Stimulated activated CD8-positive, alpha-beta memory T cell treated with anti-CD3 and anti-CD28 coated beads, Interleukin-7, amount 100 ng/mL, for 4 hours (primary cell): ENCODE measurements around the gene SLC39A9.

Source experiments
- DNase-seq, 2 donors: peaks; one replicate each; pipeline ENCODE4 v3.0.0-alpha.2; 2020; ENCODE audit warnings: low read depth in 2 of 2

The SLC39A9 gene

GRCh38 chr14:69499436-69499835 lies 100.9 kb downstream of the SLC39A9 start:
- DNase-seq, result no peak

- DNase-seq, result no peak
Measured at GRCh38 chr14:69500096-69500495, 101.6 kb downstream of the SLC39A9 start.

- no peak for DNase-seq
Measured at GRCh38 chr14:69500736-69501135, 102.2 kb downstream of the SLC39A9 start.

- DNase-seq, result no peak
Measured at GRCh38 chr14:69501423-69501838, 102.9 kb downstream of the SLC39A9 start.

- no peak for DNase-seq
Measured at GRCh38 chr14:69504775-69505174, 106.3 kb downstream of the SLC39A9 start.

GRCh38 chr14:69505338-69506240 lies 107.1 kb downstream of the SLC39A9 start:
- DNase-seq, result no peak

- no peak for DNase-seq
Measured at GRCh38 chr14:69506241-69506595, 107.7 kb downstream of the SLC39A9 start.
